Activated CD4-positive, alpha-beta memory T cell treated with anti-CD3 and anti-CD28 coated beads, Interleukin-2, amount 10 ng/mL, durations not matched to agents 7 days and 5 days (primary cell): ENCODE measurements around the gene ASPDH. TPM values are rescaled to one million over a fixed set of nuclear protein-coding genes. Genes with fewer than 3 reads are reported as not detected.

Experiments
- CTCF ChIA-PET: fragments of 350-600 bp; sonication (Branson Sonifier 250); formaldehyde crosslinking; loops from one replicate; lab custom pipeline; 2021; ENCODE audit warnings: antibody characterized with exemption, inconsistent platforms; lab: Charles Lee
- POLR2A ChIA-PET: fragments of 350-600 bp; sonication (Branson Sonifier 250); formaldehyde crosslinking; loops from one replicate; lab custom pipeline; 2021; ENCODE audit warnings: antibody characterized with exemption; lab: Charles Lee
- DNase-seq: peaks from one replicate; pipeline ENCODE4 v3.0.0-alpha.2; 2020
- H3K27ac Mint-ChIP-seq: one replicate; pipeline ENCODE4 v1.8.0; 2021; ENCODE audit warnings: mild to moderate bottlenecking, mixed read lengths
- H3K27me3 Mint-ChIP-seq: one replicate; pipeline ENCODE4 v1.8.0; 2021; ENCODE audit warnings: mixed read lengths
- H3K36me3 Mint-ChIP-seq: one replicate; pipeline ENCODE4 v1.8.0; 2021; ENCODE audit warnings: low read depth, mixed read lengths
- H3K4me1 Mint-ChIP-seq: one replicate; pipeline ENCODE4 v1.8.0; 2021; ENCODE audit warnings: mixed read lengths
- H3K4me3 Mint-ChIP-seq: one replicate; pipeline ENCODE4 v1.8.0; 2021; ENCODE audit warnings: mild to moderate bottlenecking, mixed read lengths
- H3K9me3 Mint-ChIP-seq: one replicate; pipeline ENCODE4 v1.8.0; 2021; ENCODE audit warnings: mixed read lengths
- total RNA-seq, 2 experiments: library from RNA; stranded (reverse); gene quantifications; one replicate each; pipeline ENCODE4 v1.2.3, GENCODE V29; 2021

The ASPDH gene
- total RNA-seq, 2 experiments from 2014 or later = not detected

DNA sequence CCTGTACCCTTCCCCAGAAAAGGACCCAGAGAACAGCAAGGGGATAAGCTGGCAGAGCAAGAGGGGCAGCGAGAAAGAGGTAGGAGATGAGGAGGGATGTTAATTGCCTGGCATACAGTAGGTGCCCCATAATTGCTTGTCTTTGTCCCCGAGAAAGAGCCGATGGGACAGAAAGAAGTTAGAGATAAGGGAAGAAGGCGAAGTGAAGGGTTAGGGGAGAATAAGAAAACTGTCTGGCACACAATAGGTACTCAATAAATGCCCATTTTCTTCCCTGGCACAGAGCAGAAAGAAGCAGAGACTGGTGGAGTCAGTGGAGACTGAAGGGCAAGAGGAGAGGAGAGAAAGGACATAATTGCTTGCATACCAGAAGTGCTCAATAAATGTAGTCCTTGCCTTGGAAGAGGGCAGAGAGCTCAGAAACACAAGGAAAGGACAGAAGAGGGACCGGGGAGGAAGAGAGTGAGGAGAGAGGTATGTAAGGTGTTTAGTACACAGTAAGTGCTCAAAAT lies 18.6 kb downstream of the ASPDH start:
- CTCF ChIA-PET = no interaction called here
- POLR2A ChIA-PET = no interaction called here
- Mint-ChIP-seq H3K36me3 (no peaks in the 10 kb centered on the region), H3K27me3 (no peaks in the 10 kb centered on the region), H3K4me1 (peaks cover 10% of the 10 kb centered on the region), H3K9me3 (no peaks in the 10 kb centered on the region), H3K27ac (no peak overlapping the region), H3K4me3 (no peak overlapping the region)
- no peak for DNase-seq

DNA sequence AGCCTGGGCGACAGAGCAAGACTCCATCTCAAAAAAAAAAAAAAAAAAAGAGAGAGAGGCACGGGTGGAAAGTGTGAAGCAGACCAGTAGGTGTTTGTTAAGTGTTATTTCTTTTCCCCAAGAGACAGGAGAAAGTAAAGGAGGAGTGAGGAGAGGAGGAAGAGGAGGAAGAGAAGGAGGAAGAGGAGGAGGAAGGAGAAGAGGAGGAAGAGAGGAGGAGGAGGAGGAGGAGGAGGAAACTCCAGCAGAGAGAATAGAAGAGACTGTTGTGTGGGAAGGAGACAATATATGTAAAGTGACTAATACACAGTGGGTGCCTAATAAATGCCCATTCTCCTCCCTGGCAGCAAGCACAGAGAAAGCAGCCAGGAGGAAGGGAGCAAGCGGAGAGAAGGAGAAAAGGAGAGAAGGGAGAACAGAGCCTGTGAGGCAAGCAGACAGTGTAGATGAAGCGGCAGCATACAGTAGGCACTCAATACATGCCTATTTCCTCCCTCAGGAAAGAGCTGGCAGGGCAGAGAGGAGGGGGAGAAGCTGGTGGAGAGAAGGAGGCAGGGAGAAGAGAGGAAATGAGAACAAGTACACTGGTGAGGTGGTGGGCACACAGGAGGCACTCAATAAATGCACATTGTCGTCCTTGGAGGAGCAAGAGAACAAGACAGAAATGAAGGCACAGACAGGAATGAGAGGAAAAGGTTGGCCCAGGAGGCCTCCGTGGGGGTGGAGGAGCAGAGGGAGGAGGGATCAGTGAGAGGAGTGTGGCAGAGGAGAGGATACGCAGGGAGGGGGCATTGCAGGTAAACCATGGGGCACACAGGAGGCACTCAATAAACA lies 19.3 kb downstream of the ASPDH start:
- no peak for DNase-seq
- Mint-ChIP-seq H3K36me3 (no peaks in the 10 kb centered on the region), H3K9me3 (no peaks in the 10 kb centered on the region), H3K4me3 (no peak overlapping the region), H3K27me3 (no peaks in the 10 kb centered on the region), H3K4me1 (peaks cover 10% of the 10 kb centered on the region), H3K27ac (no peak overlapping the region)
- ChIA-PET POLR2A (interaction anchor here (0.7 kb wide), 1 partner anchor 332 kb away, joined by 4 read pairs; no protein-coding TSS in a partner anchor), CTCF (no interaction called here)

DNA sequence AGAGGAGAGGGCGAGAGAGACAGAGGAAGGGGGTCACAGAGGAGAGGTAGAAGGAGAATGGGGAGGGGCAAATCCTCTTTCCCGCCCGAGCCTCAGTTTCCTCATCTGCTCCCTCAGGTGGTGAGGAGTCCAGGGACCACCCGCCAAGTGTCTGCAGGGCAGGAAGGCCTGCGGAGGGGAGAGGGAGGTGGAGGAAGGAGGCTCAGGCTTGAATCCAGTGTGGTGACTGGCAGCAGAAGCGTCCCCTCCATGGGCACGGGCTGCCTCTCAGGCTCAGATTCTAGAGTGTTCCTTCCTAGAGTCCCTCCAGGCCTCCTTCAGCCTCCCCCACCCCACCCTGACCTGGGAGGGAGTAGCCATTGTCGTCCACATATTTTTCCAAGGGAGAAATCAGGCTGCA lies 20.5 kb downstream of the ASPDH start:
- Mint-ChIP-seq H3K27me3 (no peaks in the 10 kb centered on the region), H3K4me1 (peaks cover 10% of the 10 kb centered on the region), H3K9me3 (no peaks in the 10 kb centered on the region), H3K27ac (no peak overlapping the region), H3K4me3 (no peak overlapping the region), H3K36me3 (no peaks in the 10 kb centered on the region)
- POLR2A ChIA-PET = no interaction called here
- DNase-seq = no peak
- CTCF ChIA-PET = no interaction called here

DNA sequence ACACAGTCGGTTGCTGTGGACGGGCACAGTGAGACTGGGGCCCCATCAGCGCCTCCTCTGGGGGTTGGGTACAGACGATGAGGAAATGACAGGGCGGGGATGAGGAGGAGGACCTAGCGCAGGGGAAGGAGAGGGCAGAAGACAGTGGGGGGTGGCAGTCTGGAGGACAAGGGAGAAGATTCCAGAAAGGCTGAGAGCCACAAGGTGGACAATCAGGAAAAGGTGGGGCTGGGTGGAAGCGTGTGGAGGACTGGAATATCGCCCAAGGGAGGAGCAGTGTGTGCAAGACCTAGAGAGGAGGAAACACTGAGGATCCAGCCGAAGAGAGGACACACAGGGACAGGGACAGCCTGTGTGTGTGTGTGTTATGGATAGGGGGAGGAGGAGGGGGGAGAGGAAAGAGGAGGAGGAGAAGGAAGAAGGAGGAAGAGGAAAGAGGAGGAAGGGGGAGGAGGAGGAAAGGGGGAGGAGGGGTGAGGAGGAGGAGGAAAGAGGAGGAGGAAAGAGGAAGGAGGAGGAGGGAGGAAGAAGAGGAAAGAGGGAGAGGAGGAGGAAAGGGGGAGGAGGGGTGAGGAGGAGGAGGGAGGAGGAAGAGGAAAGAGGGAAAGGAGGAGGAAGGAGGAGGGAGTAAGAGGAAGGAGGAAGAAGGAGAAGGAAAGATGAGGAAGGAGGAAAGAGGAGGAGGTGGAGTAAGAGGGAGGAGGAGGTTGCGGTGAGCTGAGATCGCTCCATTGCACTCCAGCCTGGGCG lies 21.2 kb downstream of the ASPDH start:
- ChIA-PET CTCF (no interaction called here), POLR2A (no interaction called here)
- Mint-ChIP-seq H3K27me3 (no peaks in the 10 kb centered on the region), H3K27ac (no peak overlapping the region), H3K4me1 (peaks cover 10% of the 10 kb centered on the region), H3K4me3 (no peak overlapping the region), H3K36me3 (no peaks in the 10 kb centered on the region), H3K9me3 (no peaks in the 10 kb centered on the region)
- no peak for DNase-seq

DNA sequence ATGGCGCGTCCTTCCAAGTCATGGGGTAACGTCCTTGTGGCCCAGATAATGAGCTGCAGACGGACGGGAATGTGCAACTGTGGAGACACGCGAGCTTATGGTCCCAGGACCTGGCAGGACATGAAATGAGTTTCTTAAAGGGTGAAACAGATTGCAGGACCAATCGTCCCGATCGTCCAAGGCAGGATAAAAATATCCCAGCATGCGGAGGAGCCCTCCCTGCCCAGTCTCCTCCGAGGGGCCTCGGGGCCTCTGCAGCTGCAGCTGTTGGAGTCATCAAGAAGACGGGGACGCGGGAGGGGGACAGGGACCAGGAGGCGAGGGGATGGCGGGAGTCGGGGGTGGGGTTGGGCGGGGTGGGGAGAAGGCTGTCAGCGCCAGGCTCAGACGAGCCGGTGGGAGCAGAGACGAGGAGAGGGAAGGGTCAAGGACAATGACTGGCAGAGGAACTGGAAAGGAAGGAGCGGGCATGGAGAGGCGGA lies 22.7 kb downstream of the ASPDH start:
- no peak for DNase-seq
- ChIA-PET CTCF (no interaction called here), POLR2A (no interaction called here)
- H3K27me3 Mint-ChIP-seq = no peaks in the 10 kb centered on the region
- no peak overlapping the region for H3K27ac Mint-ChIP-seq
- H3K9me3 Mint-ChIP-seq = peaks cover 4% of the 10 kb centered on the region
- peaks cover 10% of the 10 kb centered on the region for H3K4me1 Mint-ChIP-seq
- no peak overlapping the region for H3K4me3 Mint-ChIP-seq
- H3K36me3 Mint-ChIP-seq = peaks cover 2% of the 10 kb centered on the region

DNA sequence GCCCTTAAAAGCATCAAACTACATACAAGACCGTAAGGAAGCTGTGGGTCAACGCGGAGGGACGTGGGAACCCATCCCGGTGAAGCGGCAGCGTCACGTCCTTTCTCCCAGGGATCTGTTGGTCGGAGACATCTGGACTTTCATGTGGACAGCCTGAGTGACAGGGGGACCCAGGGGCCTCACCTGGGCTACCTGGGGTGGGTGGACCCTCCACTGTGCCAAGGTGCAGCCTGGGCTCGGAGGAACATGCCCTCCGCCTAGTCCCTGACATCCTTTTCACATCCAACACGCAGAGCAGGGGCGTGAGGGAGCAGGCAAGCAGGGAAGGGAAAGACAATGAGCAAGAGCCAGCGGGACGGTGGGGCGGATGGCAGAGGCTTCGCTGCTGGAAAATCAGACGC lies 23.3 kb downstream of the ASPDH start:
- Mint-ChIP-seq H3K36me3 (peaks cover 7% of the 10 kb centered on the region), H3K4me3 (no peak overlapping the region), H3K9me3 (peaks cover 8% of the 10 kb centered on the region), H3K27ac (no peak overlapping the region), H3K27me3 (no peaks in the 10 kb centered on the region), H3K4me1 (peaks cover 10% of the 10 kb centered on the region)
- DNase-seq = no peak
- ChIA-PET CTCF (no interaction called here), POLR2A (no interaction called here)

DNA sequence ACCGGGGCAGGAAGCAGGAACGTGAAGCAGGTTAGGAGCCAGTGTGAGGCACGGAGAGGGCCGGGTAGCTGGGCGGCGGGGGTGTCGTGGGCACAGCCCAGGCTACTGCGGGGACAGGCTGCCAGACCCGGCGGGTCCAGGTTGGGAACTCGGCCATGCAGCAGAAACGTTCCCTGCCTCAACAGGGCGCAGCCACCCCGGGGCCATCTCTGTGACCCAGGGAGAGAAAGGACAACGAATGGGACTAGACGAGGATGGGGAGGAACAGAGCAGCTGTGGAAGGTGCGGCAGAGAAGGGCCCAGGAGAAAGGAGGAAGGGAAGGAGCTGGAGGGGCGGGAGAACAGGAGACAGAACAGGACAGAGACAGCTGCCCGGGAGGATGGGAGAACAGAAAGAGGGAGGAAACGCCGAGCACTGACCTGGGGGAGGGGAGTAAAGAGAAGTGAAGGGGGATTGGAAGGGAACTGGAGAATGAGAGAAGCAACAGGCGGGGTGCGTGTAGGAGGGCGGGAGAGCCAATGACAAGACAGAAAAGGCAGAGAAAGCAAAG lies 24.2 kb downstream of the ASPDH start:
- Mint-ChIP-seq H3K4me1 (peaks cover 10% of the 10 kb centered on the region), H3K27ac (no peak overlapping the region), H3K9me3 (peaks cover 10% of the 10 kb centered on the region), H3K4me3 (no peak overlapping the region), H3K36me3 (peaks cover 15% of the 10 kb centered on the region), H3K27me3 (no peaks in the 10 kb centered on the region)
- DNase-seq = no peak
- CTCF ChIA-PET = no interaction called here
- POLR2A ChIA-PET = no interaction called here

DNA sequence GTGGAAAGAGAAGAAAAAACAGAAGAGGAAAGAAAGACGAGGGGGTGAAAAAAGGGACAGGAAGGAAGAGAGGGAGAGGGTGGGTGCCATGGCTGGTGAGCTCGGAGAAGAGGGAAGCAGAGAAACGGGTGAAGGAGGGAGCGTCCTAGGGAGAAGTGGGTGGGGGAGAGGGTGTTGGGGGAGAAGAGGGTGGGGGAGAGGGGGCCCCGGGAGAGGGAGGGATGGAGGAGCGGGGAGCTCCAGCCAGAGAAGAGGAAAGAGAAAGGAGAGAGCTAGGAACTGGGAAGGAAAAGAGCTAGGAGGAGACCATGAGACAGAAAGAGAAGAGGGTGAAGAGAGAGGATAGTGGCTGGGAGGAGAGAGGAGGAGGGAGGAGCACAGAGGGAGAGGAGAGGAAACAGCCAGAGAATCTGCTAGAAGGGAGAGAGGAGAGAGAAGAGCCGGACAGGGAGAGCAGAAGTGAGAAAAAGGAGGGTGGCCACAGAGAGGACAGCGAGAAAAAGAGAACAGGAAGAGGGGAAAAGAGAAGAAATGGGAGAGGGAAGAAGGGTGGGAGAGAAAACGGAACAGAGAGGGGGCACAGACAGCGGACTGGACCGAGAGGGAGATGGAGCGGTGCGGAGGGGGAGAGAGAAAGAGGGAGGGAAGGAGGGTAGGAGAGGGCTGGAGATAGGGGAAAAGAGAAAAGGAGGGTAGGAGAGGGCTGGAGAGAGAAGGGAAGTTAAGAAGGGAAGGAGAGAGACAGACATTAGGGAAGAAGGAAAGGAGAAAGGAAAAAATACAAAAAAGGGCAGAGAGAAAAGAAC lies 25.1 kb downstream of the ASPDH start:
- ChIA-PET POLR2A (no interaction called here), CTCF (no interaction called here)
- Mint-ChIP-seq H3K4me3 (no peak overlapping the region), H3K27me3 (no peaks in the 10 kb centered on the region), H3K27ac (no peak overlapping the region), H3K4me1 (peaks cover 10% of the 10 kb centered on the region), H3K36me3 (peaks cover 15% of the 10 kb centered on the region), H3K9me3 (peaks cover 10% of the 10 kb centered on the region)
- DNase-seq = no peak

DNA sequence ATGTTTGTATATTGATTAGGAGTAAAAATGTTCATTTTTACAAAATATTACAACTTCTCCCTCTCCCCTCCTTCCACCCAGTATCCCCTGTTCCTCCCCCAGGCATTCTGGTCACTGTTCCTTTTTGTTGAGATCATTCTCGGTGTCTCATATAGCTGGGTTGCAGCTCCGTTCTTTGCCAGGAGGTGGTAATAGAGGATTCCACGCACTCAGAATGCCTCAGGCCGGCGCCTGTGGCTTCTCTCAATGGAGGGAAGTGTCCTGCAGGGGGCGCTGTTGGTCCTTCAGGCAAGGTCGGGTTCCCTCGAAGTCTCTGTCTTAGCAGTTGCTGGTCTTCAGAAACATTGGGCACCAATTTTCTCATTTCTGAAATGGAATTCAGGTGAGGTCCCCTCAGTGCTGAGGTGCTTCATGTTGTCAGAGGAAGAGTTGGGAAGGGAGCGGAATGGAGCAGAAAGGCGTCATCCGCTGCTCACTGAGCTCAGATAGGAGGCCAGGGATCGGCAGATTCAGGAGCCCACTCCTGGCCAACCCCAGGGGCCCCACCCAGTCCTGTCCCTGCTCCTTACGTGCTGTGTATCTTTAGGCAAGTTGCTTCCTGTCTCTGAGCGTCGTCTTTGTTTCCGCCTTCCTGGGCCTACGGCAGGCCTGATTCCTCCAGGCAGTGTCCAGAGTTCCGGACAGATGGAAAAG lies 26.7 kb downstream of the ASPDH start:
- Mint-ChIP-seq H3K36me3 (peaks cover 19% of the 10 kb centered on the region), H3K4me1 (peaks cover 6% of the 10 kb centered on the region), H3K27me3 (no peaks in the 10 kb centered on the region), H3K9me3 (peaks cover 10% of the 10 kb centered on the region), H3K27ac (no peak overlapping the region), H3K4me3 (no peak overlapping the region)
- ChIA-PET POLR2A (interaction anchor here (0.9 kb wide), 1 partner anchor 12 kb away, joined by 3 read pairs; no protein-coding TSS in a partner anchor), CTCF (interaction anchor here (1.0 kb wide), 1 partner anchor 15 kb away, joined by 3 read pairs; no protein-coding TSS in a partner anchor)
- DNase-seq = peak; percentile 63

DNA sequence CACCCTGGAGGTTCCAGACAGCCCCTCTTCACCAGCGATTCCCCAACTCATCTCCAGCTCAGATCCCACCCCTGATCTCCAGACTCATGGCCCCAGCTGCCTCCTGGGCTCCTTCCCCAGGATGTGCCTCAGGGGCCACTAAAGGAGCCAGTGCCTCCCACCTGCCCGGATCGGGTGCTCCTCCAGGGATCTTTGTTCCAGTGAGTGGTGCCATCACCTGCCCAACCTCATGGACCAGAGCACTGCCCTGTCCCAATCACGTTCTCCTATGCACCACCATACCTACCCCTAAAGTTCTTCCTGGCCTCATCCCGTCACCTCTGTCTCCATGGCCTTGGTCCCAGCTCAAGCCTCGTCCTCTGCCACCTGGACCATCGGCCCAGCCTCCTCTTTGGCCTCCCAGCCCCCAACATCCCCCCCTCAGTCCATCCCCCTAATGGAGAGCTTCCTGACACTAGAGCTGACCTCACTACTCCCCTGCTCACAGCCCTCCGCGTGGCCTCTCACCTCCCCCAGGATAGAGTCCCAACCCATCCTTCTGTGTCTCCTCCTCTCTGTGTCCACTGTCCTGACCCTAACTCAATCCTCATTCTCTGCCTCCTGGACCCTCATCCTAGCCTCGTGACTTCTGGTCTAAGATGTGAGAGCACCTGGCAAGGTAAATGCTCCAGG lies 28.3 kb downstream of the ASPDH start:
- no peak for DNase-seq
- no peaks in the 10 kb centered on the region for H3K4me1 Mint-ChIP-seq
- H3K9me3 Mint-ChIP-seq = peaks cover 10% of the 10 kb centered on the region
- H3K4me3 Mint-ChIP-seq = no peak overlapping the region
- peaks cover 27% of the 10 kb centered on the region for H3K36me3 Mint-ChIP-seq
- CTCF ChIA-PET = no interaction called here
- POLR2A ChIA-PET = interaction anchor here (0.8 kb wide), 1 partner anchor 13 kb away, joined by 3 read pairs; no protein-coding TSS in a partner anchor
- no peak overlapping the region for H3K27ac Mint-ChIP-seq
- H3K27me3 Mint-ChIP-seq = no peaks in the 10 kb centered on the region

DNA sequence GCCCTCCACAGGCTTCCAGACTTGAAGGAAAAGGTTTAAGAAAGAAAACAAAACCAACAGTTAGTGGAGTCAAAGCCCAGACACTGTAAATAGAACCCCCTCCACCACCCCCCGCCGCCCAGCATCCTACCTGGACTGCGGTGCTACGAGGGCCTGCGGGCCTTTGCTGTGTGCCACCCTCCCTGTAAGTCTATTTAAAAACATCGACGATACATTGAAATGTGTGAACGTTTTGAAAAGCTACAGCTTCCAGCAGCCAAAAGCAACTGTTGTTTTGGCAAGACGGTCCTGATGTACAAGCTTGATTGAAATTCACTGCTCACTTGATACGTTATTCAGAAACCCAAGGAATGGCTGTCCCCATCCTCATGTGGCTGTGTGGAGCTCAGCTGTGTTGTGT lies 30.8 kb downstream of the ASPDH start:
- peaks cover 38% of the 10 kb centered on the region for H3K36me3 Mint-ChIP-seq
- no peak for DNase-seq
- H3K27me3 Mint-ChIP-seq = no peaks in the 10 kb centered on the region
- H3K4me1 Mint-ChIP-seq = peaks cover 7% of the 10 kb centered on the region
- peaks cover 10% of the 10 kb centered on the region for H3K9me3 Mint-ChIP-seq
- CTCF ChIA-PET = no interaction called here
- H3K4me3 Mint-ChIP-seq = no peak overlapping the region
- POLR2A ChIA-PET = interaction anchor here (0.6 kb wide), 1 partner anchor 228 kb away, joined by 3 read pairs; no protein-coding TSS in a partner anchor
- H3K27ac Mint-ChIP-seq = no peak overlapping the region
